ENCODE measurements around the gene SPACA6.

- TF ChIP-seq CTCF (IDR thresholded peaks at IDR 0.05) = no peak
- no peak for TF ChIP-seq POLR2AphosphoS5 (IDR thresholded peaks at IDR 0.05)
- no peak for TF ChIP-seq POLR2A (IDR thresholded peaks at IDR 0.05)
- TF ChIP-seq EP300 (IDR thresholded peaks at IDR 0.05) = no peak
Observed at GRCh38 chr19:51706885-51707284, 13.8 kb downstream of the SPACA6 start.
